GM21528 (cell line): ENCODE data around the gene ANKRD13D.
"Not testable (repeated sequence)": the region's sequence is repeated elsewhere in the genome, so short reads cannot be mapped to it uniquely, and the experiment has no call there.

ENCODE experiments used
- ATAC-seq: cut with Tn5 transposase; IDR thresholded peaks from one replicate; pipeline ENCODE4 v1.9.1; 2021; ENCODE audit warnings: mild to moderate bottlenecking, moderate library complexity; ENCODE audit not compliant: unreplicated experiment, low FRiP score

ANKRD13D gene

DNA sequence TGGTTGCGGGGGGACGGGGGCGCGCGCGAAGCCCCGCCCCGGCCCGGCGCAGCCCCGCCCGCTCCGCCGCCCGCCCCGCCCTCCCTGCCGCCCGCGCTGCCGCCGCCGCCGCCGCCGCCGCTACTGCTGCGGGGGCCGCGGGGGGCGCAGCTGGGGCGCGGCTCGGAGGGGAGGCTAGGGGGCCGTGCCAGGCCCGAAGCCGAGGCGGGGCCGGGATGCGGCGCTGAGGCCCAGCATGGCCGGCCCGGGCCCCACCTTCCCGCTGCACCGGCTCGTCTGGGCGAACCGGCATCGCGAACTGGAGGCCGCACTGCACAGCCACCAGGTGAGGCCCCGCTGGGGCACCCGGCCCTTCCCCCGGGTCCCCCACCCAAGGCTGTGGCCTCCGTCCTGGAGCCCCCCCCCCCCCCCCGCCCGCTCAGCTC is at the start of gene ANKRD13D:
TSS of gene ANKRD13D (plus strand) at position 78 of the 425 bp plus-strand sequence. CDS start at position 236, 158 bp downstream.
- peak; percentile 38 for ATAC-seq

- ATAC-seq: peak; percentile 88
These were observed 49.1 kb upstream of the ANKRD13D start for GRCh38 chr11:67239783-67240575.

DNA sequence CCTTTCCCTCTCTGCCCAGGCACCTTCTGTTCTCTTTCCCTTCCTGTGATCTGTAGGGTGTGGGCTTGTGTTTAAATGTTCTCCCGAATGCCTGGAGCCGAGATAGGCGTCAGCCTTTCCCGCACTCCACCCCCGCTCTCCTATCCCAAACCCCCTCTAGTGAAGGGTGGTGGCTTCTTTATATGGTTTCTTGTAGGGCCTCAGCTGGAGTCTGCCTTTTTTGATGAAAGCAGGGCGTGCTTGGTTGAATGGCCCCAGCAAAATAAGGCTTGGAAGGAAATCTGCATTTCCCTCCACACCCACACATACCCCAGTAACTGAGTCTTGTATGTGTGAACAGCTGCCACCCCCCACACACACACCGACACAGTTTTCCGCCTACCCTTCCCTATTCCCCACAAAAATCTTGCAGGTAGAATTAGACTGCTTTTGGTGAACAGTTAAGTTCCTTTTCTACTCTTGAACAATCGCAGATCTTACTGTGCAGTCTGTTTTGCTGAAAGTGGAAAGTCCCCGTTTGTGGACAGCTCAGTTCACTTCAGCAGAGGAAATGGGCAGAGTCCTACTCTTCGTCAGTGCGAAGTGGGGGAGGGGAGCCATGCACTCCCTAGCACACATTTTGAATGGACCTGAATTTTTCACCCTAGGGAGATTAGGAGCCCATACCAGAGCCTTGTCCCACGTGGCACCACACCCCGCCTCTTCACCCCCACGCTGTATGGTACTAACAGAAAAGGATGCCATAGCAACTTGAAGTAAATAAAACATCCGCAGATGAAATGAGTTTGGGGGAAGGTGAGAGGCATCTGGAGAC is 48.3 kb upstream of the ANKRD13D start:
- ATAC-seq: no peak

DNA sequence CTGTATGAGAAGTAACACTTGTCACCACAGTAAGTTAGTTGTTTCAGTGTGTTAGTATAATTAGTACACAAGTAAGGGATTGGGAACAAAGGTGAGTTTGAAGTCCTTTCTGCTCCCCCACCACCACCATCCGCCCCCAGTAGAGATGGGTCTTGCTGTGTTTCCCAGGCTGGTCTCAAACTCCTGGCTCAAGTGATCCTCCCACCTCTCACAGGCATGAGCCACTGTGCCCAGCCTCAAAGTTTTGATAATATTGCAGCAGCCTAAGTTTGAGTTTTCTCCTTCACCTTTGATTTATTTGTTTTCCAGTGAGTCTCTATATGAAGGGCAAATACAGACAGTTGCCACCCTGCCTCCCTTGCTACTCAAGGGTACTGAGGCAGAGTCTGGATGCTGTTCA is 46.6 kb upstream of the ANKRD13D start:
- no peak for ATAC-seq

GRCh38 chr11:67243051-67243450 is 46.1 kb upstream of the ANKRD13D start:
- no peak for ATAC-seq

DNA sequence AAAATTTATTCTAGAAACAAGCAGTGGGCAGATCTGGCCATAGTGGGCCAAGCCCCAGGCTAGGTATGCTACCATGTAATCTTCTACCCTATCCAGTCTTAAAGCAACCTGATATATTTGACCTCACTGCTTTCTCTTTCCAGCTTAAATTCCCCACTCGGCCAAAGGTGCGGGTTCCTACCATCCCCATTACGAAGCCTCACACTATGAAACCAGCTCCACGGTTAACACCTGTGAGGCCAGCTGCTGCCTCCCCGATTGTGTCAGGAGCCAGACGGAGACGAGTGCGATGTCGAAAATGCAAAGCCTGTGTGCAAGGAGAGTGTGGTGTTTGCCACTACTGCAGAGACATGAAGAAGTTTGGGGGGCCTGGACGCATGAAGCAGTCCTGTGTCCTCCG is 44.1 kb upstream of the ANKRD13D start:
- no peak for ATAC-seq

DNA sequence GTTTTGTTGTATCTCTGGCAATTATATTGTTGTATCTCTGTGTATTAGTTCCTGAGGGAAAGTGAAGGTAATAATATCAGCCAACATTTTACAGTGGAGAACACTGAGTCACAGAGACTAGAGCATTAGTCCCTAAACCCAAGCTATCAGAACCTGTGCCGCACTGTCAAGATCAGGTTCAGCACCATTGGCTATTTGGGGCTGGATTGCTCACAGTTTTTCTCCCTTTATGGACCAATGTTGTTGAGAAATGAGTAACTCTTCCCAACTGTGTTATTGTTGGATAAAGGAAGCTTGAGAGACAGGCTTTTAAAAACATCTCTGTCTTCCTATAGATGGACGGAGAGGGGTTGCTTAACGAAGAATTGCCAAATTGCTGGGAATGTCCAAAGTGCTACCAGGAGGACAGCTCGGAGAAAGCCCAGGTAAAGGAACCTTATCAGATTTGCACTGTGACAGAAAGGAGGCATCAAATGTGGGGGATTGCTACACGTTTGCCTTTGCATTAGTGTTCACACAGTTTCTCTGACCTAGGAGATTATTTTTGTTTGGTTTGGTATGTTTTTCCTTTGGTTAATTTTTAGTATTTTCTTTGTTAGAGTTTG is 41.1 kb upstream of the ANKRD13D start:
- ATAC-seq: no peak

DNA sequence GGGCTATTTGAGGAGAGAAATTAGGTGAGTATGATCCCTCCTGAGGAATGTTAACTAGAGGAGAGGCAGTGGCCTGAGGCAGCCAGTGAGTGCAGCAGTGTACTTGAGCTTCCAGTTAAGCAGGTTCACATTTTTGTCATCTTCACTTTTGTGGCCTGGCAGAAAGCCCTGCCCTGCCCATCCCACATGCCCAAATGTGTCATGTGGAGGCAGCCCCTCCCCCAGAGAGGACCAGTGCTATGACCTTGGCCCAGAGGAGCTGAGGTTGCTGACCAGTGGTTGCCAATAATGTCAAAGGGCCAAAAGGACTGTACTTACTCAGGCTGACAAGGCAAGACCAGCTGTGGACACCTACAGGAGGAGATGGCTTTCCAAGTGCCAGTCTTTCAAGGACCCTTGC is 40.5 kb upstream of the ANKRD13D start:
- no peak for ATAC-seq

GRCh38 chr11:67250059-67251043 is 38.8 kb upstream of the ANKRD13D start:
- ATAC-seq: no peak

- ATAC-seq: no peak
These were observed 37.3 kb upstream of the ANKRD13D start for GRCh38 chr11:67251841-67252240.

DNA sequence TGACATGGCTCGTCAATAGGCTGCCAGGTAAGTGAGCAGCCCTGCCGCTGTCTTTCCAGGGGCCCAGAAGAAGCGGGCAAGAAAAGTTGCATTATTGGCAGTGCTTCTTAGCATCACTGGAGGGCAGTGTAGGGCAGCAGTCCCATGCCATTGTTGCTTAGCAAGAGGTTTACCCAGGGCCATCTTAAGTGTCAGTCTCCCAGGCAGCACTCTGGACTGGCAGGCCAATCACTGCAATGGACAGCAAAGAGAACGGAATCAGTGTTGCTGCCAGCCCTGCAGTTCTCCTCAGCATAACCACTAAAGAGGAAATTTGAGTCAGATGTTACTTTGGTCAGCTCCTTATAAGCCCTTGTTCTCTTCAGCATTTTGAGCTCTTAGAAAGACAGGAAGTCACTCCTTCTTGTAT is 36.3 kb upstream of the ANKRD13D start:
- ATAC-seq: no peak

GRCh38 chr11:67253872-67254624 is 35.1 kb upstream of the ANKRD13D start:
- ATAC-seq: no peak

DNA sequence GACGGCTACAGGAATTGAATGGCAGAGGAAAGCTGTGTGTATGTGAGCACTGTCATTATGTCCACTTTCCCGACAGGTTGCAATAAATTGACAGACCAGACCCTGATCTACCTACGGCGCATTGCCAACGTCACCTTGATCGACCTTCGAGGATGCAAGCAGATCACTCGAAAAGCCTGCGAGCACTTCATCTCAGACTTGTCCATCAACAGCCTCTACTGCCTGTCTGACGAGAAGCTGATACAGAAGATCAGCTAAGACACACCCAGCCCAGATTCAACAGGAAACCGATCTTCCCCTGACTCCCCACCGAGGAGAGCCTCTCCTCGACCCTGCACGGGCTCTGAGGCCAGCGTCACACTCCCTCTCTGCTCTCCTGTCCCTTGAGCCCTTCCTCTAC is 34.3 kb upstream of the ANKRD13D start:
- ATAC-seq: no peak

- no peak for ATAC-seq
These were observed 33.8 kb upstream of the ANKRD13D start for GRCh38 chr11:67255353-67255752.

GRCh38 chr11:67255864-67256263 is 33.2 kb upstream of the ANKRD13D start:
- ATAC-seq: no peak

- ATAC-seq: no peak
These were observed 32.5 kb upstream of the ANKRD13D start for GRCh38 chr11:67256477-67257135.

DNA sequence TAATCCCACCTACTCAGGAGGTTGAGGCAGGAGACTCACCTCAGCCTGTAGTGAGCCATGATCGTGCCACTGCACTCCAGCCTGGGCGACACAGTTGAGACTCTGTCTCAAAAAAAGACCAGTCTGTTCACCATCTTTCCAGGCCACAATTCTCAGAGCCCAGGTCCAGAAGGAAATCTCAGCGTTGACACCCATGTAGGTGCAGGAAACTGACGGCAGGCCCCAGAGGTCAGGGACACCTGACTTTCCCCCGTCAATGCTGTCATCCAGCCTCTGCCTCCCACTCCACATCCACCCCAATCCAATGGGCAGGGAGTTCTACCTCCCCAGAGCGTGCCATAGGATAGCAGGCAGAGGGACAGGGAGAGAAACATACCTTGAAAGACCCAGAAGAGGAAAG is 28.7 kb upstream of the ANKRD13D start:
- ATAC-seq: no peak

DNA sequence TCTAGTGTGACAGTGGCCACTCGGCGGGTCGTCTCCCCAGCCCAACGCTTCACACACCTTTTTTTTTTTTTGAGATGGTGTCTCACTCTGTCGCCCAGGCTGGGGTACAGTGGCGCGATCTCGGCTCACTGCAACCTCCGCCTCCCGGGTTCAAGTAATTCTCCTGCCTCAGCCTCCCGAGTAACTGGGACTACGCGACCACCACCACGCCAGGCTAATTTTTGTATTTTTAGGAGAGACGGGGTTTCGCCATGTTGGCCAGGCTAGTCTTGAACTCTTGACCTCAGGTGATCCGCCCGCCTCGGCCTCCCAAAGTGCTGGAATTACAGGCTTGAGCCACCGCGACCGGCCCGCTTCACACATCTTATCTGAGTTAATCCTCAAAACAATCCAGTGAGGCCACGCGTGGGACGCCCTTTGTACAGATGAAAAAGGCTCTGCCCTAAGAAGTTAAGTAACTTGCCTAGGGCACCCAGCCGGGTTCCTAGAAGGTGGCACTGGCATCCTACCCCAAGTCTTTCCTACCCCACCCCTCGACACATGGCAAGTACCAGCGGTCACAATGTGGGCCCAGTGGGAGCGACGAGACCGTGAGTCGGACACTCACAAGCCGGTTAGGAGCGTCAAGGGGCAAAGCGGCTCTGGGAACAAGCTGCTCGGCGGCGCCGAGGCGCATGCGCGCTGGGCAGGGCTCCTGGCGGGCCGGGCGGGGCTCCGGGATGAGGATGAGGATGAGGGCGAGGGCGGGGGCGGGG is 28.0 kb upstream of the ANKRD13D start:
- not testable (repeated sequence) for ATAC-seq
